Measurements from ENCODE around the gene KCNJ12. TPM values are rescaled to one million over a fixed set of nuclear protein-coding genes. Genes with fewer than 3 reads are reported as not detected.
"Not testable (repeated sequence)": the region's sequence is repeated elsewhere in the genome, so short reads cannot be mapped to it uniquely, and the experiment has no call there.

The KCNJ12 gene
- polyA plus RNA-seq, 3 donors = 6.8 to 7.2 (median 7.0) TPM

GRCh38 chr17:21438316-21439014, 62.3 kb downstream of the KCNJ12 start:
- not testable (repeated sequence) for DNase-seq

GRCh38 chr17:21439015-21439336, 62.8 kb downstream of the KCNJ12 start:
- DNase-seq = not testable (repeated sequence)

- DNase-seq = no peak
Observed at GRCh38 chr17:21445091-21445650, 69.0 kb downstream of the KCNJ12 start.

DNA sequence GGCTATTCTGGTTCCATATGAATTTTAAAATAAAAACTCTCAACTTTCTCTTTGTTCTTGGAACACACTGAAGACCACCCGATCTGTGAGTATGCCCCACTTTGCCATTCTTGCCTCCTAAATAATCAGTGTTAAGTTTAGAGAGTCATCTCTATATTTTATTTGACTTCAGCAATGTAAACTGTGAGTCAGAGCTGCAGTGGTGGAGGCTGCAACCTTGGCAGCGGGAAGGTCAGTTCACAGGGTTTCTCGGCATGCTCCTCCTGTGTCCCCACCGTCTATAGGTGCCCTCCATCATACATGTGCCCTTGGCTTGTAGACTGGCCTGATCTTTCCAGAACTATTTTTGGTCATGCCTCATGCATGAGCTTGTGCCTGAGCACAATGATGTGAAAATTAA, 71.4 kb downstream of the KCNJ12 start:
- DNase-seq = not testable (repeated sequence)

- not testable (repeated sequence) for DNase-seq
Observed at GRCh38 chr17:21449891-21450290, 73.7 kb downstream of the KCNJ12 start.

DNA sequence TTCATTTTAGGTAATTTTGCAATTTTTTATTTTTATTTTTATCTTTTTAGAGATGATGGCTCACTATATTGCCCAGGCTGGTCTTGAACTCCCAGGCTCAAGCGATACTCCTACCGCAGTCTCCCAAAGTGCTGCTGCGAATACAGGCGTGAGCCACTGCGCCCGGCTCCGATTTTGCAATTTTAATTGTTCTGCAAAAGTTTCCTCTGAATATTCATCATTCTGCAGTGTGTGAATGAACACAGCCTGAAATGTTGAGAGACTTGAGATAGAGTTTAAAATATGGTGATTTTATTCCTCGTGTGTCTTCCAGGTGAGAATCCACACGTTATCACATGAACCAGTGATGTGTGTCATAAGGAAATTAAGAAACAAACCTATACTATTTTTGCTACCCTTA, 75.8 kb downstream of the KCNJ12 start:
- no peak for DNase-seq

DNA sequence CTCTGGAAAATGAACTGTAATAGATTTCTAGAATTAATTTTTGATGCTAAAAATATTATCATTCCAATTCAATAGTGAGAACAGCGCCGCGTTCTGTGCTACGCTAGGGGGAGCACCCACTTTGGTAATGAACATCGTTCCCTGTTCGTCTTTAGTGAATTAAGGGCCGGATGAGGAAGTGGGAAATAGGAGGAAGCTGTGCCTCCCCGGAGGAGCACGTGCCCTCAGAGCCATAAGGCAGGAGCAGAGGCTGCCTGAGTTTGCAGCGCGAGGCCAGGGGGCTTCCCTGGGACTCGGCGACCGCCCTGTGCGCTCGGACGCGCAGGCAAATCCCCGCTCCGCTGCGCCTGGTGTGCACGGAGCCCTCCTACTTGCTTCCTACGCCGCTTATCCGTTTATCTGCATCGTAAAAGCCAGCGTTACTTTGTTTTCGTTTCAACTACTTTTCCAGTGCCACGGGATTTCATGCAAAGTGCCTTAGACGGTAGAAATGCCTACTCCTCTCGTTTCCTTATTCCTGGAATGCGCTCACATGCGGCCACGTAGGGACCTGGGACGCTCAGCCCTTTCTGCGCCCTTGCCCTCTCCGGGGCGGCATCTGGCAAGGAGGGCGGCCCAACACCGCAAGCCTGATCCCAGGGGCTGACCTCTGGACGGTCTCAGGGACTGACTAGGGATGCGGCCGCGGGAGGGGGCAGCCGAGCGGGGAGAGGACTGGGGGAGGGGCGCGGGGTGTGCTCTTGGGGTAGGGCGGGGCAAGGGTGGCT, 76.4 kb downstream of the KCNJ12 start:
- DNase-seq = peak; percentile 66

DNA sequence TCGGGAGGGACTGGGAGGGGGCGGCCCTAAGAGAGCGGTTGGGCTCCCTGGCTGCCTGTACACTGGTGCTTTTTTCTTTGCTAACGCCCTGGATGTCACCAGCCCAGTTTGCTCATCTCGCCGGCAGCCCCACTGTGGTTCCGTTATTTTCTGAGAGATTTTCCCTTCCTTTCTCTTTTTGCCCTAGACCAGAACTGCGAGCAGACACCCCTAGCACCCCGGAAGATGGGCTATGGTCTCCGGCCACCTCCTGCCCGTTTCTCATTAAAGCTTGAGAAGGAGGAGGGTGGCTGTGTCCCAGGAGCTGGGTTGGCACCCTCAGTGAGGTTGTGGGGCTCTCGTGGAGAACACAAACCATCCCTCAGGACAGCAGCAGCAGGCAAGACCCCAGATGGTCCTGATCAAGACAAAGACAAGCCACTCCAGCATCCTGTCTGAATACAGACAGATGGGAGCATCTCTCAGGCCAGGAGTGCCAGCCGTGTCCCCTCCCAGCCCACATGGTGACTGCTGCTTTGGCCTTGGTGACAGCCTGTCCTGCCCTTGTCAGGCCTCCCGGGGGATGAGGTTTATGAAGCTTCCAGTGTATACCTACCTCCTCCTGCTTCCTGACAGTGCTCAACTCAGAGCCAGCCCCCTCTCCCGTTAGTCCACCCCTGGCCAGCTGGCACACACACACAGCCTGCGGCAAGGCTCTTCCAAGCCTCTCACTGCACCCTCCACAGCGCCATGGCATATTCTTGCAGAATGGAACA, 77.2 kb downstream of the KCNJ12 start:
- DNase-seq = no peak

DNA sequence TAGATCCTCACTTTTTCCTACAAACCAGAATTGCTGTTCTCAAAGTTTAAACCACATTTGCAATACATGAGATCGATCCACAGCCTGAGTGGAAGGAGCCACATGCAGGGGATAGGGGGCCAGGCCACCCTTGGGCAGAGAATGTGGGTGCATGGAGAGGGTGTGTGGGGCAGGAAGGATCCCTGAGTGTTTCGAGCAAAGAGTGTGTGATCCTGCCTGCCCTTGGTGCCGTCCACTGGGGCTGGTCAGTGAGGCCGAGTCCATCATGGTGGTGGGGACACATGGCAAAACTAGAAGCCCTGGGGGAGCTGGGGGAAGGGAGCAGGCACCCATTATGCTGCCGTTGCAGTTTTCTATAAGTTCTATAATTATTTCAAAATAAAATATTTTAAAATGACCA, 77.8 kb downstream of the KCNJ12 start:
- not testable (repeated sequence) for DNase-seq

DNA sequence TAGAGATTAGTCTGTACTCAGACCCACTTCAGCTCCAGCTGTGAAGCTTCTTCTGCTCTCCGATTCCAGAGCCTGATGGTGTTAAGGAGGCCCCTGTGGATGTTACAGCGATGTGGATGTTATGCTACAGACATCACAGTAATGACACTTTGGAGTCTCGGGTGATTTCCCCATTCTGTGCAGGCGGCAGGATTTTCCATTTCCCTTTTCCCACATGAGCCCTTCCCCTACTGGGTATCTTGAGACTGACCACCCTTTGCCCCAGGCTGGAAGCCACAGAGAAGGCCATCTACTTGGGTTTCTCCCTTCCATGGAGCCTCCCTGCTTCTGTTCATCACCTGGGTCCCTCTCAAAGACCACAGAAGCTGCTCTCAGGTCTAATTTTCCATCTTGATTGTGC, 78.3 kb downstream of the KCNJ12 start:
- no peak for DNase-seq

DNA sequence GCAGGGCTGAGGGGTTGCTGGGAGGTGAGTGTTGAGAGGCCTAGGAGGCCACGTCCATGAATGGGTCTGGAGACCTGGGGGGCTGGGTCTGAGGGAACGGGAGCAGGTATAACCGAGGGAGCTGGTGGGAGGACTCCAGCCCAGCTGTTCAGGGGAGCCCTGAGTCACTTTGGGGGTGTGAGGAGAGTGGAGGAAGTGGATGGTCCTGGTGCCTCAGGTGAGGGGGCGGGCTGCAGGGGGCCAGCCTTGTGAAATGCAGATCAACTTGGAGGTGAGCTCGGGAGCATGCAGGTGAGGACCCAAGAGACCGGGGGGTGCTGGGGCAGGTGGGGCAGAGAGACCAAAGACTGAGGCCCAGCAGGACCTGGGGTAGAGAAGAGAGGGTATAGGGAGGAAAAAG, 79.6 kb downstream of the KCNJ12 start:
- no peak for DNase-seq

DNA sequence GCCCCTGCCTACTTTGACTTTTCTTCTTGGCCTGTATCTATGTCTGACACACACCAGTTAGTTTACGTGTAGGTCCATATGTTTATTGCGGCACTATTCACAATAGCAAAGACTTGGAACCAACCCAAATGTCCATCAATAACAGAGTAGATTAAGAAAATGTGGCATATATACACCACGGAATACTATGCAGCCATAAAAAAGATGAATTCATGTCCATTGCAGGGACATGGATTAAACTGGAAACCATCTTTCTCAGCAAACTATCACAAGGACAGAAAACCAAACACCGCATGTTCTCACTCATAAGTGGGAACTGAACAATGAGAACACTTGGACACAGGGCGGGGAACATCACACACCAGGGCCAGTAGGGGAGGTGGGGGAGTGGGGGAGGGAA, 80.3 kb downstream of the KCNJ12 start:
- DNase-seq = not testable (repeated sequence)

DNA sequence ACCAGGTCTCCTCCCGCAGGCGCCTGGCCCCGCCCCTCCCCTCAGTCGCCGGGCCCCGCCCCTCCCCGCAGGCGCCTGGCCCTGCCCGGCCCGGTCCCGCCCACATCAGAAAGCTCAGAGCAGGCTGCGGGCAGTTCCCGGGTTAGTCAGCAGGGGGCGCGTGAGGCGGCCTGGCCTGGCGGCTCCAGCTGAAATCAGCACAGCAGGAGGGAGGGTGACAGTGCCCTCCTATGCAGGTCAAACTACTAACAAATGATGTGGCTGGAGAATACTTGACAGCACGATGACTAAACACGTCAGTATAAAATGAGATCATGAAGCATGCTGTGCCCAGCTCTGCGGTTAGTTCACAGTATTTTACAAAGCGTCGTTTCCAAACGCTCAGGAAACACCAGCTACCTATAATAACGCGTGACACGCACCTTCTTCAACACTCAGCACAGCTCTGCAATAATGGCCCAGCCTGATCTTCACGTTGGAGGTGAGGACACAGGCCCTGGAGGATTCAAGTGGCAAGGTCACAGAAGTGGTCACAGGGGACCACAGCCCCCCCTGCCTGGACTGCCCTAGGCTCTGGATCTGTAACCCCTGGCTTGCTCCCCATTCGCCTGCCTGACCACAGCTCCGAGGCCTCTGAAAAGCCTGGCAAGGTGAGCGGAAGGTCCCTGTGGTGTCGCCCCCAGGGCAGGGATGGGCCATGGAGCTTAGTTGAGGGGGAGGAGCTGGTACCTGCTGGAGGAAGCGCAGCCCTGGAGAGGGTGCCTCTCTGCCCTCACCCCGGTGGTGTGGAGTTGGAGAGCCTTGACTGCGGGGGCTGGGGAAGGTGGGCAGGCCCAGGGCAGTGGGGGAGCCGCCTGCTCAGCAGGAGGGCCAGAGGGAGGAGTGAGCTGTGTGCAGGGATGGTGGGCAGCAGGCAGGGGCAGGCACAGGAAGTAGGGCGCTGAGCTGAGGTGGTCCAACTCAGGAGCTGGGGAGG, 81.2 kb downstream of the KCNJ12 start:
- peak; percentile 81 for DNase-seq

GRCh38 chr17:21458054-21458453, 81.9 kb downstream of the KCNJ12 start:
- no peak for DNase-seq

- no peak for DNase-seq
Observed at GRCh38 chr17:21459536-21459935, 83.4 kb downstream of the KCNJ12 start.

DNA sequence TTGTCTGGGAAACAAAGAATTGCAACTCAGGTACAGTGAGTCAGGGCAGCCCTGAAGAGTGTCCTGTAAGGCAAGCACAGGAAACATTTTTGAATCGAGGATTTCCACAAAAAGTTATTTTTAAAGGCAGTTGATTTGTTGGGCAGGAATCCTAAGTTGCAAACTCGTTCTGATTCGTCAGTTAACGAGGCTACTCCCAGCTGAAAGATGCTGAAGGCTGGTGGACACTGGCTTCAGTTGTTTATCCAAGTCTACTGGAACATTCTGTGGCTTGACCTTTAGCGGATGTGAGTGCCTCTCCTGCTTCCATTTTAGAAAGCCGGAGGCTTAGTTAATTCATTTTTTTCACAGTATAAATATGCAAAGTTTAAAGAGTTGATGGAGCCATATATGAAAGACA, 84.2 kb downstream of the KCNJ12 start:
- no peak for DNase-seq

DNA sequence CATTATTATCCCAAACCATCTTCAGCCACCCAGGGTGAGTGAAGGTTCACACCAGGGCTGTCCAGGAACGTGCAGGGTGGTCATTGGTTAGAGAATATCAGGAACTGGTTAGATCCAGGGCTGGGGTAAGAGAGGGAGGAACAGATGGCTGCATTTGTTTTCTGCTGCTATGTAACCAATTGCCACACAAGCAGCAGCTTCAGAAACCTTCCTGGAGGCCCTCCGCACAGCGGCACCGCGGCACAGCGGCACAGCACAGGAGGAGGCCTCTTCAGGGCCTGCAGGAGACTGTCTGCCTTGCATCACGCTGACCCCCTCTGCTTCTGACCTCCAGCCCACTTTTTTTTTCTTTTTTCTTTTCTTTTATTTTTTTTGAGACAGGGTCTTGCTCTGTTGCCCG, 86.1 kb downstream of the KCNJ12 start:
- no peak for DNase-seq

- no peak for DNase-seq
Observed at GRCh38 chr17:21463204-21463661, 87.1 kb downstream of the KCNJ12 start.

DNA sequence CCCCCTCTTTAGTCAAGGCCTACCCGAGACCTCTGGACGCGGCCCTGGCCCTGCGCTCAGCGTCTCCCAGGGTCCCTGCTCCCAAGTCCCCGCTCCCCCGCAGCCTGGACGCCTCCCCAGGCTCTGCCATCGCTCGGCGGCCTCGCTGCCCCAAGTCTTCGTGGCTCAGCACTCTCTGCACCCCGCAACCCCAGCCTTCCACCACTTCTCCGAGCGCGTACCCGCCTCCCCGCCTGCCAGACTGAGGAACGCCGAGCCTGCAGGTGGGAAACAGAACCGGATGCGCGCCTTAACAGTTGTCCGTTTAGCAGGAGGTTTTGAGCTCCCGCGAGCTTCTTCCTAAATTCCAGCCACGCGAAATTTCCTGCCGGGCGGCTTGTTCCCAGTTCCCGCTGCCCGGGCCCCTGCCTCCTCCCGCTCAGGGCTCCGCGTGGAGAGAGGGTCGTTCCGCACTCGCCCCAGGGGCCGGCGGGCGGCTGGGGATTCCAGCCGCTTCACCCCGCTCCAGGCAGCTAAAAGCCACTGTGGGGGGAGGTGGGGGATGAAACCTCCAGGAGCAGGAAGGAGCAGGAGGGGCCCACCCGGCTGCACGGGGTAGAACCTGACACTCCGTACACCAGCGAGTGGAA, 87.7 kb downstream of the KCNJ12 start:
- DNase-seq = peak; percentile 38

- no peak for DNase-seq
Observed at GRCh38 chr17:21464611-21465021, 88.5 kb downstream of the KCNJ12 start.

DNA sequence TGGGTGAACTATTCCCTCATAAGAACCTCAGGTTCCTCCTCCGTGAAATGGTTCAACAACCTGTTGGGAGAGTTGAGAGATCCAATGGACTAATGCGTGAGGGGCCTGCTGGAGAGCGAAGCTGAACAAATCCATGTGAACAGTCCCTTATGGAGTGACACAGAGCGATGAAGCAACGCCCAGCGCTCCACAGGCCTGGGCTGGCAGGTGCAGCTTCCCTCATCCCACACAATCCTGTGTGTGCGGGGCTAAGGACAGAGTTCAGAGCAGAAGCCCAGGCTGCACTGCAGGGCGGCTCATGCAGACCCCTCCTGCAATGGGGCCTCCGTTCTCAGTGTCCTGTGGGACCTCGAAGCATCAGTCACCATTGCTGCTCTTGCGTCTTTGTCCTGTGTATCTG, 90.4 kb downstream of the KCNJ12 start:
- DNase-seq = no peak
